HepG2 (cell line): ENCODE data around the gene NIPAL3. TPM values are rescaled to one million over a fixed set of nuclear protein-coding genes. Genes with fewer than 3 reads are reported as not detected.
A peak's percentile ranks its signal among the peaks of the same experiment; 100 is the strongest.

Source experiments
- ATAC-seq: fragments of 200-7000 bp; cut with Tn5 transposase; 3 replicates; pipeline ENCODE4 v1.9.1; 2020; ENCODE audit warnings: mild to moderate bottlenecking, moderate library complexity
- BruUV-seq: library from RNA; stranded (reverse); fragments of 400-500 nt; replicated peaks from 2 replicates; lab custom pipeline; 2021; lab: Mats Ljungman, UMichigan
- CTCF ChIA-PET: fragments of 300-600 bp; formaldehyde crosslinking; extraction: SDS; loops from one replicate; lab custom pipeline; 2021; ENCODE audit warnings: low total read pairs, inconsistent platforms, low intra/inter-chr PET ratio; lab: Yijun Ruan, JAX
- POLR2A ChIA-PET: fragments of 350-600 bp; sonication (Branson Sonifier 250); formaldehyde crosslinking; loops from one replicate; lab custom pipeline; 2020; ENCODE audit warnings: antibody characterized with exemption, inconsistent platforms; lab: Yijun Ruan, JAX
- DNase-seq: peaks from one replicate; pipeline ENCODE4 v3.0.0-alpha.2; 2015; ENCODE audit warnings: low spot score
- FAIRE-seq: peaks from 3 replicates; lab custom pipeline; 2011; peaks lifted over from hg19 to GRCh38; lab: Jason Lieb, UNC
- H2AFZ ChIP-seq: one replicate; pipeline ENCODE4 v1.6.1; 2011; ENCODE audit warnings: low read length, inconsistent platforms
- H3K27ac ChIP-seq: fragments of 300-600 bp; 3 replicates; pipeline ENCODE4 v1.8.0; 2011; ENCODE audit warnings: mixed run types, mild to moderate bottlenecking, mixed read lengths, low read length, inconsistent platforms; ENCODE audit not compliant: insufficient read depth; ENCODE audit errors: extremely low read length
- H3K27me3 ChIP-seq, 2 experiments: fragments of 200-600 bp in 1 of 2; 2 replicates in 1 of 2; 3 replicates in 1 of 2; pipeline versions ENCODE4 v1.6.0 to v1.8.0; 2011; ENCODE audit warnings: low read length in 2 of 2, mild to moderate bottlenecking in 2 of 2, moderate library complexity in 2 of 2, inconsistent platforms in 1 of 2; ENCODE audit not compliant: insufficient read depth in 2 of 2, control insufficient read depth in 1 of 2
- H3K36me3 ChIP-seq, 2 experiments: fragments of 200-600 bp in 1 of 2; replicated peaks in 1 of 2; 2 replicates in 1 of 2; 3 replicates in 1 of 2; pipeline versions ENCODE4 v1.5.1 to v1.8.0; 2011; ENCODE audit warnings: low read length in 2 of 2, inconsistent platforms in 1 of 2; ENCODE audit not compliant: insufficient read depth in 2 of 2, control insufficient read depth in 1 of 2
- H3K4me1 ChIP-seq: 2 replicates; pipeline ENCODE4 v1.5.1; 2012; ENCODE audit warnings: low read length, inconsistent platforms; ENCODE audit not compliant: insufficient read depth
- H3K4me2 ChIP-seq: 2 replicates; pipeline ENCODE4 v1.6.0; 2011; ENCODE audit warnings: low read depth, low read length, inconsistent platforms
- H3K4me3 ChIP-seq, 3 experiments: fragments of 200-600 bp in 1 of 3; sonication (generic), shearing (Covaris generic) in 1 of 3; replicated peaks in 1 of 3; 2 replicates each; pipeline ENCODE4 v1.5.1; 2011 to 2016; ENCODE audit warnings: low read length in 3 of 3, inconsistent platforms in 2 of 3, low read depth in 2 of 3, mild to moderate bottlenecking in 2 of 3, control low read depth in 1 of 3, mixed read lengths in 1 of 3; ENCODE audit not compliant: insufficient read depth in 1 of 3
- H3K79me2 ChIP-seq: one replicate; pipeline ENCODE4 v1.6.1; 2011; ENCODE audit warnings: low read length, inconsistent platforms; ENCODE audit not compliant: insufficient read depth
- H3K9ac ChIP-seq: 2 replicates; pipeline ENCODE4 v1.6.0; 2011; ENCODE audit warnings: mild to moderate bottlenecking, low read depth, low read length, inconsistent platforms; ENCODE audit not compliant: insufficient read depth
- H3K9me3 ChIP-seq: 2 replicates; pipeline ENCODE4 v1.5.1; 2012; ENCODE audit warnings: mild to moderate bottlenecking, low read length
- H4K20me1 ChIP-seq: 2 replicates; pipeline ENCODE4 v1.6.0; 2011; ENCODE audit warnings: inconsistent platforms, mild to moderate bottlenecking, low read length, moderate library complexity; ENCODE audit not compliant: insufficient read depth
- CHD4 ChIP-seq: fragments of 200-600 bp; sonication (generic); IDR thresholded peaks from 2 replicates; pipeline ENCODE4 v1.7.0; 2017; ENCODE audit warnings: mild to moderate bottlenecking, low read length, borderline replicate concordance
- CREB3 ChIP-seq: sonication (generic); formaldehyde crosslinking; IDR thresholded peaks from 2 replicates; pipeline ENCODE4 v1.5.0; 2020; ENCODE audit warnings: missing genetic modification reagents
- CTCF ChIP-seq: sonication (generic); formaldehyde crosslinking; IDR thresholded peaks from 2 replicates; pipeline ENCODE4 v1.5.0; 2020; ENCODE audit warnings: mild to moderate bottlenecking, missing genetic modification reagents, moderate library complexity
- MBNL3 ChIP-seq: fragments of 250-450 bp; sonication (Bioruptor Pico); conservative IDR thresholded peaks from 2 replicates; pipeline ENCODE4 v1.8.0; 2022; ENCODE audit warnings: mild to moderate bottlenecking, inconsistent platforms
- NFYC ChIP-seq: IDR thresholded peaks from 2 replicates; pipeline ENCODE4 v1.6.1; 2016; ENCODE audit warnings: missing genetic modification reagents, missing compliant biosample characterization
- RBAK ChIP-seq: sonication (generic); formaldehyde crosslinking; IDR thresholded peaks from 2 replicates; pipeline ENCODE4 v1.5.1; 2020; ENCODE audit warnings: mild to moderate bottlenecking, missing genetic modification reagents
- SETDB1 ChIP-seq: sonication (generic); formaldehyde crosslinking; IDR thresholded peaks from 2 replicates; pipeline ENCODE4 v1.5.1; 2020; ENCODE audit warnings: missing genetic modification reagents, mild to moderate bottlenecking, borderline replicate concordance
- SOX13 ChIP-seq, 3 experiments: fragments of 450-650 bp in 1 of 3; sonication (generic) in 1 of 3; formaldehyde crosslinking in 1 of 3; IDR thresholded peaks in 2 of 3; conservative IDR thresholded peaks in 1 of 3; 2 replicates each; pipeline versions ENCODE4 v1.5.0 to v1.6.1; 2016 to 2020; ENCODE audit warnings: antibody characterized with exemption in 1 of 3, mild to moderate bottlenecking in 1 of 3, missing compliant biosample characterization in 1 of 3, missing genetic modification reagents in 1 of 3, moderate library complexity in 1 of 3
- STAG1 ChIP-seq: sonication (generic); formaldehyde crosslinking; IDR thresholded peaks from 2 replicates; pipeline ENCODE4 v1.4.0; 2020; ENCODE audit warnings: missing genetic modification reagents
- YEATS2 ChIP-seq: sonication (generic); formaldehyde crosslinking; IDR thresholded peaks from 2 replicates; pipeline ENCODE4 v1.4.0; 2020; ENCODE audit warnings: missing genetic modification reagents, borderline replicate concordance
- ZBTB3 ChIP-seq: sonication (generic); formaldehyde crosslinking; IDR thresholded peaks from 2 replicates; pipeline ENCODE4 v1.4.0; 2020; ENCODE audit warnings: low read depth, mild to moderate bottlenecking, moderate library complexity, missing genetic modification reagents, borderline replicate concordance
- ZFX ChIP-seq: sonication (generic); formaldehyde crosslinking; IDR thresholded peaks from 2 replicates; pipeline ENCODE4 v1.4.0; 2020; ENCODE audit warnings: mild to moderate bottlenecking, low read depth, missing genetic modification reagents, moderate library complexity
- WGBS: methylation state at CpG from one replicate; pipeline ENCODE4 v1.1.6; 2017; ENCODE audit warnings: low lambda C conversion rate; 5-methylcytosine and 5-hydroxymethylcytosine counted together
- in situ Hi-C: cut with HindIII; loops from 2 replicates; pipeline ENCODE4 v1.10.0; 2017; ENCODE audit warnings: low pct_unique_long_range_greater_than_20kb; ENCODE audit not compliant: extremely low pct_ligation_motif_present
- intact Hi-C: fragments of 100-400 bp; cut with micrococcal nuclease; formaldehyde crosslinking; loops from one replicate; pipeline ENCODE4 v1.10.0; 2022; ENCODE audit not compliant: unreplicated experiment
- polyA plus RNA-seq, 8 experiments: library from polyadenylated mRNA; depleted of rRNA in 3 of 8; stranded (reverse) in 7 of 8; unstranded in 1 of 8; fragments of >200 nt; fragmentation: Illumina TruSeq in 4 of 8; extraction: Trizol in 4 of 8; gene quantifications; 2 replicates each; pipeline versions ENCODE4 v1.2.1 to v1.2.3, GENCODE V29; 2011 to 2016; ENCODE audit warnings: low read depth in 4 of 8, missing spikeins in 1 of 8, mixed read lengths in 1 of 8; ENCODE audit not compliant: insufficient read depth in 1 of 8
- total RNA-seq, 5 experiments: library from RNA; depleted of rRNA; stranded (reverse); fragments of >200 nt; fragmentation: Illumina TruSeq; extraction: Trizol; gene quantifications; 2 replicates each; pipeline ENCODE4 v1.2.3, GENCODE V29; 2016; ENCODE audit warnings: low read depth in 1 of 5

Gene NIPAL3
- total and polyA plus RNA-seq, 2 of the 13 experiments (the other 11 are each of a cell fraction or from before 2014, with no cell fraction given): 5.6 to 8.6 TPM

GRCh38 chr1:24385160-24385940, 30.3 kb upstream of the NIPAL3 start:
- H3K9me3 ChIP-seq: no peaks in the 10 kb centered on the region
- H3K4me2 ChIP-seq: no peak overlapping the region
- intact Hi-C loops (loop anchor here (10.0 kb wide), 1 partner anchor 1021 kb away; the partner anchor contains the start of gene ZNF436), in situ Hi-C loops (no loop called here)
- POLR2A ChIA-PET: no interaction called here
- DNase-seq (no peak), ATAC-seq (peak; percentile 71), FAIRE-seq (no peak)
- H3K36me3 ChIP-seq: no peaks in the 10 kb centered on the region; a peak in 1 of 5 replicates
- H3K4me3 ChIP-seq: no peak overlapping the region
- BruUV-seq: no TSS peak
- H3K4me1 ChIP-seq: peaks cover 18% of the 10 kb centered on the region
- CTCF ChIA-PET: no interaction called here
- H4K20me1 ChIP-seq: no peaks in the 10 kb centered on the region
- H3K79me2 ChIP-seq: no peaks in the 10 kb centered on the region
- no peak overlapping the region for H3K27ac ChIP-seq
- no peak overlapping the region for H2AFZ ChIP-seq
- H3K9ac ChIP-seq: no peak overlapping the region
- TF ChIP-seq ZBTB3 (CRISPR knock-in tag) (no peak), MBNL3 (no peak), STAG1 (peak; percentile 26; the same call in 1 of the 2 replicates), CTCF (CRISPR knock-in tag) (peak; percentile 48), CHD4 (no peak)
- 84% methylated on average over 12 of the region's 12 CpGs for WGBS
- H3K27me3 ChIP-seq: no peaks in the 10 kb centered on the region

- Histone ChIP-seq H3K4me3 (no peak overlapping the region), H3K27ac (no peak overlapping the region), H3K79me2 (no peaks in the 10 kb centered on the region), H3K9ac (no peak overlapping the region), H3K27me3 (no peaks in the 10 kb centered on the region), H2AFZ (no peak overlapping the region), H3K4me2 (no peak overlapping the region), H3K9me3 (no peaks in the 10 kb centered on the region), H3K36me3 (no peaks in the 10 kb centered on the region; a peak in 1 of 5 replicates), H4K20me1 (no peaks in the 10 kb centered on the region), H3K4me1 (peaks cover 16% of the 10 kb centered on the region)
- FAIRE-seq (no peak), DNase-seq (no peak), ATAC-seq (no peak)
- ChIA-PET CTCF (no interaction called here), POLR2A (no interaction called here)
- in situ Hi-C loops: no loop called here
- 93% methylated on average over 9 of the region's 9 CpGs for WGBS
- BruUV-seq: no TSS peak
- intact Hi-C loops: loop anchor here (10.0 kb wide), 1 partner anchor 1021 kb away; the partner anchor contains the start of gene ZNF436
- TF ChIP-seq CREB3 (no peak), NFYC (no peak), ZFX (no peak), SOX13 (IDR thresholded peaks at IDR 0.05) (no peak), SOX13 (CRISPR knock-in tag; conservative IDR thresholded peaks at IDR 0.05 in 1 of 2, IDR thresholded peaks at IDR 0.05 in 1 of 2) (no peak), RBAK (CRISPR knock-in tag) (no peak), SETDB1 (CRISPR knock-in tag) (no peak), YEATS2 (CRISPR knock-in tag) (no peak)
These were observed 29.4 kb upstream of the NIPAL3 start for GRCh38 chr1:24386241-24386640.
